GM18505 (cell line): ENCODE results near the gene CCDC170.
"Not testable (repeated sequence)": the region's sequence is repeated elsewhere in the genome, so short reads cannot be mapped to it uniquely, and the experiment has no call there.

ENCODE experiments used
- ATAC-seq: cut with Tn5 transposase; IDR thresholded peaks from one replicate; pipeline ENCODE4 v1.9.1; 2021; ENCODE audit not compliant: unreplicated experiment
- POLR2A ChIP-seq: IDR thresholded peaks from 4 replicates; pipeline ENCODE4 v1.6.1; 2011; ENCODE audit warnings: borderline replicate concordance; ENCODE audit not compliant: insufficient read depth, insufficient read length; ENCODE audit errors: extremely low read depth

The CCDC170 gene

DNA sequence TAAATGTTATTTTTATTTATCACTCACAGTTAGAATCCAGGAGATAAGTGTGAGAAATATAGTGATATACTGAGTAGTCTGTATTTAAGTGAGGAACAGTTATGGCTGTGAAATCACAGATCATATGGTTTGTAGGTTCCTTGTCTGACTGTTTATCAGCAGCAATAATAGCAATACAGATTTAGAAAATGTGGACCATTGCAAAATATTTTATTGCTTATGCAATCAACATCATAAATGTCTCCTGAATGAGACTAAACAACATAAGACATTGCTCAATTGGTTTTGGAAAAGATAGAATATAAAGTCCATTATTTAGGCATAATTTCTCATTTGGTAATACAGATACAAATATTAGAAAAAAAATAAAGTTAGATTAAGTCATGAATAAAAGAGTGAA, 43.7 kb downstream of the CCDC170 start:
- no peak for TF ChIP-seq POLR2A
- ATAC-seq = no peak

DNA sequence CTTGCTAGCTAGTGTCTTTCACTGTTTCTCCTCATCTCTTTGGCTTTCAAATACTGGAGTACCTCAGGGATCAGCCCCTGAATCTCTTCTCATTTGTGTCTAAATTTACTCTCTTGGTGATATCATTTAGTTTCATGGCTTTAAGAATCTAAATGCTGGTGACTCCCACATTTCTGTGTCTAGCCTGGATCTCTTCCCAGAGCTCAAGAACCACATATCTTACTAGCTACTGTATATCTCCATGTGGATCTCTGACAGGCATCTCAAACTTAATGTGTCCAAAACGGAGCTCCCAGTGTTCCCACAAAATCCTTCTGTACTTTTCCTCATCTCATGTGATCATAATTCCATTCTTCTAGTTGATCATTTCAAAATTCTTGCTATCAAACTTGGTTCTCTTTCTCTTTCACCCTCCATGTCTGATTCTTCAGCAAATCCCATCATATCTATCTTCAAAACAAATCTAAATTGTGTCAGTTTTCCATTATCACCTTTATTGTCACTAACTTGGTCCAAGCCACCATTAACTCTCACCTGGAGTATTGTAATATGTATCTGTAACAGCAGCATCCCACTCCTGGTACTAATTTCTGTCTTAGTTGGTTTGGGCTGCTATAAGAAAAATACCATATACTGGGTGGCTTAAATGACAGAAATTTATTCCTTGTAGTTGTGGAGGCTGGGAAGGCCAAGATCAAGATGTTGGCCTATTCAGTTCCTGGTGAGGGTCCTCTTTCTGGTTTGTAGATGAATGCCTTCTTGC, 45.9 kb downstream of the CCDC170 start:
- no peak for ATAC-seq
- no peak for TF ChIP-seq POLR2A

DNA sequence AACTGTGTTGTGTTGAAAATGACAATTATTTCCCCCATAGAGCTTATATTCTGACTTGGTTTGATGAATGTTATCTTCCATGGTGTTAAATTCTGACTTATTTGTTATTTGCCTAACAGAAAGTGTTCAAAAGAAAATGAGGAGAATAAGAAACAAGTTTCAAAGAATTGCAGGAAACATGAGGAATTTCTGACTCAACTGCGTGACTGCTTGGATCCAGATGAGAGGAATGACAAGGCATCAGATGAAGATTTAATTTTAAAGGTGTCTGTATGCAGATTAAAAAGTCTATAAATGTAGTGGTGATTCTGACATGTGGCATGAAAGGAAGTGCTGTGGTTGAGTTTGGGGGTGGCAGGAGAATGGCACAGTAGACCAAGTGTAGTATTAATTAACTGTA, 50.6 kb downstream of the CCDC170 start:
- no peak for TF ChIP-seq POLR2A
- no peak for ATAC-seq

DNA sequence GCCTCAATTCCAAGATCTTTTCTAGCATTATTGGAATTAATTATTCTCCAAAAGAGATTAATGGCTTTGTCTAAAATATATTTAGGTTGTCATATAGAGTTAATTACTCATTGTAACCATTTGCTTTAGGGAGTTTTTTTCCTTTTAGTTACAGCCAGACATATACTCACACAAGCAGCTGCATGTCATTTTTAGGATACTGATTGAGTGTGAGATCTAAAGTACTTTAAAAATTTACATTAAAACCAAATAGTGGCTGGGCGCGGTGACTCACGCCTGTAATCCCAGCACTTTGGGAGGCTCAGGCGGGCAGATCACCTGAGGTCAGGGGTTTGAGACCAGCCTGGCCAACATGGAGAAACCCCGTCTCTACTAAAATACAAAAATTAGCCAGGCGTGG, 51.1 kb downstream of the CCDC170 start:
- not testable (repeated sequence) for ATAC-seq

DNA sequence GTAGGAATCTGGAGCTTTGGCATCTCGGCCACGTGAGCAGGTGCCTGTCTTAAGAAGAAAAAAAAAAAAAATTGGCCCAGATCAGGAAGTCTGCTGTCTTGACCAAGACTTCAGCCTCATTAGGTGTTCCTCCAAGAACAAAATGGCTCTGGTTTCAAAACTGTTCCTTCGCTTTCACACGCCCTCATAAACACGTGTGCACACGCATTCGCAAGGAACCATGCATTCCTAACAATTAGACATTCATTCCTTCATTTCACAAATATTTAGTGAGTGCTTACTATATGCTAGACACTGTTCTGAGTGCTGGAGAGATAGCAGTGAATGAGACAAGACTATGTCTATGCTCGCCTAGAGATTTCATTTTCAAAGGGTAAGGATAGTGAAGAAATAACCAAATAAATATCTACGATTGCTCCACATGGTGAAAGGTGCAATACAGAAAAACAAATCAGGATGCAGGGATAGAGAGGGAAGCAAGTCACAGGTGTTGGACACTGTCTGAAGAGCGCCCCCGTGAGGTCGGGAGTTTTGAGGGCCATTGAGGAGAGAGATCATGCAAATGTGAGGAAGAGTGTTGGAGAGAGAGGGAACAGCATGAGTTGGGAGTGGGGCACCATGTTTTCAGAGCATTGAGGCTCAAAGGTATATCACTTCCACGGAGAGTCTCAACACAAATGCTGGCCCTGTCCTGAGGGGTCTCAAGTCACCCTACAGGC, 53.3 kb downstream of the CCDC170 start:
- no peak for TF ChIP-seq POLR2A
- ATAC-seq = no peak

DNA sequence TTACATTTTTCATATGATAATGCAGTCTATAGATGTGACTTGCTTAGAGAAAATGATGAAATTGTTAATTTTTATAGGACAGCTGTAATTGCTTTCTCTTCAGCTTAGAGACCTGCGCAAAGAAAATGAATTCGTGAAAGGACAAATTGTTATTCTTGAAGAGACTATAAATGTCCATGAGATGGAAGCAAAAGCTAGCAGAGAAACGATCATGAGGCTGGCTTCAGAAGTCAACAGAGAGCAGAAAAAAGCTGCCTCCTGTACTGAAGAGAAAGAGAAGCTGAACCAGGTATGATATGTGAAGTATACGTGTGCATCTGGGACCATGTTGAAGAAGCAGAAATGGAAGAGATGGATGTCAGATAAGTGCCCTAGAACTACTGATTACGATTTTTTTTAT, 54.4 kb downstream of the CCDC170 start:
- no peak for ATAC-seq
- no peak for TF ChIP-seq POLR2A

DNA sequence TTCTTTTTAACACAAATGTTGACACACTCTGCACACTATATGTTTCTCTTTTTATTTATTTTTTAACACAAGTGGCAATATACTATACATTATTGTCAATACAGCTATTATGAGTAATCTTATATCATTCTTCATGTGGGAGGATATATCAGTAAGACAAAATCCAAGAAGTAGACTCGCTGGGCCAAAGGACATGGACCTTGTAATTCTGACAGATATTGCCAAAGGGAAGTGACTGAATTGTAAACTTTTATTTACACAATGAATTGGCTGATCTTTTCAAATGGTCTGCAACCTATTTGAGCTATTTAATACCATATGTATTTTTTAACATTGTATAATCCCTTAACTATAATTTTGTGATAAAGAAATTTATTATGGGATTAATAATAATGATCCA, 56.0 kb downstream of the CCDC170 start:
- no peak for ATAC-seq
- no peak for TF ChIP-seq POLR2A

DNA sequence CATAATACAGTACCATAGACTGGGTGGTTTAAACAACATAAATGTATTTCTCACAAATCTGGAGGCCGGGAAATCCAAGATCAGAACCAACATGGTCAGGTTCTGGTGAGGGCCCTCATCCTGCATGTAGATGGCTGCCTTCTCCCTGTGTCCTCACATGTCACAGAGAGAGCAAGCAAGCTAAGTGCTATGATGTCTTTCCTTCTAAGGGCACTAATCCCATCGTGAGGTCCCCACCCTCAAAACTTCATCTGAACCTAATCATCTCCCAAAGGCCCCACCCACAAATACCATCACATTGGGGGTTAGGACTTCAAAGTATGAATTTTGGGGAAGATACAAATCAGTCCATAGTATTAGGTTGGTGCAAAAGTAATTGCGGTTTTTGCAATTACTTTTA, 56.8 kb downstream of the CCDC170 start:
- ATAC-seq = no peak
- no peak for TF ChIP-seq POLR2A

DNA sequence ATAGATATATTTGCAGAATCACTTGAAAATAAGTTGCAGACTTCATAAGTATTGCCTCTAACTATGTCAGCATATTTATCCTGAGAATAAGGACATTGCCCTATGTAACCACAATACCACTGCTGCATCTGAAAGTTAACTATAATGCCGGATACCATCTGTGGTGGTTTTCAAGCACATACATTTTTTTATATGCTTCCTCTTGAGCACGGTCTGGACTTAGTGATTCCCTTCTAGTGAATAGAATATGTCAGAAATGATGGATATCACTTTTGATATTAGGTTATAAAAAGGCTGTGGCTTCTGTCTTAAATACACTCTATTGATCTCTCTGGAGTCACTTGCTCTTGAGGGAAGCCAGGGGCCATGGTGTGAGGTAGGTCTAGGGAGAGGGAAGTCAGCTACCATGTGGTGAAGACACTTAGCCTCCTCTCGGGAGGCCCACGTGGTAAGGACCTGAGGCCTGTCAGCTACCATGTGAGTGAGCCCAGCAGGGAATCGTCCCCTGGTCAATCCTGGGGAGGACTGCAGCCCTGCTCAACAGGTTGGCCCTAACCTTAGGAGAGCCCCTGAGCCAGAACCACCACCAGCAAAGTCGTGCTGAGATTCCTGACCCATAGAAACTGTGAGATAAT, 57.5 kb downstream of the CCDC170 start:
- TF ChIP-seq POLR2A = no peak
- ATAC-seq = no peak

DNA sequence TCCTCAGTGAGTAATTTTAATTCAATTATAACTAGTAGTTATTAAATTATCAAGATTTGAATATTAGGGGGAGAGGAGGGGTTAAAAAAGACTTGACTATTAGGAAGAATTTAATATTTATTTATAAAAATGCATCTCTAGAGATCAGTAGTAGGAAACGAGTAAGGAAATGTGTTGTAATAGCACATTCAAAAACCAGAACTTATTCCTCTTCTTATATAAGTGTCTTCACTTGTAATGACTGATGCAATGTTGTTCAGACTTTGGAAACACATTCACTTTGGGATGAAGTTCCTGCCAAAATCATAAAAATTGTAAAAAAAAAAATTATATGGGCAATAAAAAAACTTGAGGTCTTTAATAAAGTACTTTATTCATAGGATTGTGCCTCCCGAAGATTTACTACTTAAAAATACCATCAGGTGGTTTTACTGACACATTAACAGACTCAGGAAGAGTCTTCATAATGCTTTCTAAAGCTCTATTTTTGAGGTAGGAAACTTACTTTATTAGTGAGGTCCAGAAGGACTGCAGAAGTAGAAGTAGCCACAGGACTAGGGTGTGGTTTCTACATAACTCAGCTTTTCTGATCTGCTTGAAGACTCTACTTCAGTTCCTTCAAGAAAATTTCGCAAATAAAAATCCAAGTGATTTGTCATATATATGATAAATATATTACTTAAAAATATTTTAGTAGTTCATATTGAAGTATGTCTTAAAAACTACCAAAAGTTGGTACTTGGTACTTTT, 59.8 kb downstream of the CCDC170 start:
- TF ChIP-seq POLR2A = no peak
- ATAC-seq = no peak

DNA sequence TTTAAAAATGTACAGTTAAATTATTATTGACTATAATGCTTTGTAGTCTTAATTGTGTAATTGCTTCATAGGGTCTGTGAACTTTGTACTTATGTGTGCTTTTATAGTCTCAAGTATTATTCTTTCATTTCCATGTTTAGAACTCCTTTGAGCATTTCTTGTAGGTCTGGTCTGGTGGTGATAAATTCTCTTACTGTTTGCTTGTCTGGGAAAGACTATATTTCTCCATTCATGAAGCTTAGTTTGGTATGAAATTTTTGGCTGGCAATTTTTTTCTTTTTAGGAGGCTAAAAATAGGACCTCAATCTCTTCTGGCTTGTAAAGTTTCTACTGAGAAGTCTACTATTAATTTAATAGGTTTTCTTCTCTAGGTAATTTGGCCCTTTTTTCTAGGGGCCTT, 67.4 kb downstream of the CCDC170 start:
- TF ChIP-seq POLR2A = no peak
- ATAC-seq = no peak

DNA sequence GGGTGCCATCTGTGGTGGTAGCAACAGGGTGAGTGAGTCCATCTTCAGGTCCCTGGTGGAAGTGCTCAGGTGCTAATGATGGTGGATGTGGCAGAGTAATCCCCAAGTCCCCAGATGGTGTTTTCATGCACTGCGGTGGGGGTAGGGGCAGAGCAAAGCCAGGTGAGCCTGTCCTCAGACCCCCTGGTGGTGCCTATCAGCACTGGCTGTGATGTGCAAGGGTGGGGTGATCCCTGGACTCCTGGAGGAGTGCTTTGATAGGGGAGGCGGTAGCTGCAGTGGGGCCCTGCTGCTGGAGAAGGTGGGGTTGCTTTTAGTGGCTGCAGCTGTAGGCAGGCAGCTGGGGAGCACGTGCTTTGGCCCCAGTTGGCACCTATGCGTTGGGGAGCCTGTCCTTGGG, 70.8 kb downstream of the CCDC170 start:
- ATAC-seq = no peak
- TF ChIP-seq POLR2A = no peak

DNA sequence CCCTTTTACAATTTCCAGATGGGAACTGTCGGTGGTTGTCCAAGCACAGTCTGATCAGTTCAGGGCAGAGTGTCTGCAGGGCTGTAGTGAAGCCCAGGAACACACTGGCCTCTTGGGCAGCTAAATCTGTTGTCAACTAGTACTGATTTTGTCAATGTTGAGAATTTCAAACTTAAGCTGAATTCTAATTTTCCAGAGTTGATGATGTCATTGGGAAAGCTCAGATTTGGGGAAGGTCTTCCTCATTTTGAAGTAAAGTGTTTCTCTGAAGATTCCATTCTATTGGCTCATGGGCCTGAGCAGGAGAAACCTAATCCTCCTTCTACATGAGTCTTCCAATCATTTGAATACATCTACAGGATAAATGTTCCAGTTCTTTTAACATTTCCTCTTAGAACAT, 72.1 kb downstream of the CCDC170 start:
- TF ChIP-seq POLR2A = no peak
- ATAC-seq = no peak

DNA sequence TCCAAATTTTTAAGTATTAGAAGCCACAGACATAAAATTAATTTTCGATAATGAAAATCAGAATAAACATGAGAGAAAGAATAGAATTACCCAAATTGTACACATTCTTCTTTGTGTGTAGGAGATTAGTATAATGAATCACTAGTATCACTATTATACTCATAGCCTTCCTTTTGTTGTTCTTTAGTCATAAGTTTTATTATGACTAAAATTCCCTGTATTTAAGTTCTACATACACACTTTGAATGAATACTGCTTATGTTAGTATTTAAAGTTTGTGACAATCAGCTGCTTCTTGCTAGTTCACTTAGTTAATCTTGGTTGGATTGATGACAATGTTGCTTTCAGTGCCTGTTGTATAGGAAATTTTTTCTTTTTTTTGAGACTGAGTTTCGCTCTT, 72.7 kb downstream of the CCDC170 start:
- ATAC-seq = no peak
- TF ChIP-seq POLR2A = no peak

DNA sequence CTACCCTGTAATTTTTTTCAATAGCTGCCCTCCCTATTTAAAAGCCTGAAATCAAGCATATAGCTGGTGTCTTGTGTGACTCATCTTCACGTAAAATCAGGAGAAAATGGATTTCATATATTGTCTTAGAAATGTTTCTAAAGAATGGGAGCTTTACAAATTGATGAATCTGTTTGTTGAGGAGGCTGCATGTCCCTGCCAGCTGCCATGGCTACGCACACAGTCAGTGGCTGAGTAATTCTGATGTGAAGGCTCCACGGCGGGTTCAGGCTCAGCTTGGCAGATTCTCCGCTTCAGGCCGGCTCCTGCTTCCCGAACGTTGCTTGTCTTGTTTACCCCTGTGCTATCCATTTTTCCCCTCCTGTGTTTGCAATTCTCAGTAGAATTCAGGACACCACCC, 82.8 kb downstream of the CCDC170 start:
- no peak for TF ChIP-seq POLR2A

More for the DNA sequence above, 82.8 kb downstream of the CCDC170 start:
- ATAC-seq = no peak
